Ovary (tissue), 3 donors: Measurements from ENCODE around the gene DUSP16.

ENCODE experiments used
- CTCF ChIP-seq, 3 donors: fragments of 450-650 bp in 2 of 3; fragments of 200-600 bp in 1 of 3; IDR thresholded peaks; one replicate each; pipeline versions ENCODE4 v1.5.1 to v1.8.0; 2016 to 2022; ENCODE audit warnings: antibody characterized with exemption in 3 of 3, mild to moderate bottlenecking in 1 of 3
- EP300 ChIP-seq: sonication (generic); formaldehyde crosslinking; IDR thresholded peaks from one replicate; pipeline ENCODE4 v1.6.1; 2017; ENCODE audit warnings: antibody characterized with exemption
- POLR2A ChIP-seq: fragments of 450-650 bp; IDR thresholded peaks from one replicate; pipeline ENCODE4 v1.6.1; 2017; ENCODE audit warnings: antibody characterized with exemption, mild to moderate bottlenecking, moderate library complexity
- donor health status: DM: no; HTN: no; CAD: no.

- TF ChIP-seq CTCF (IDR thresholded peaks at IDR 0.05) (no peak), POLR2A (no peak), EP300 (no peak)
These were observed 125.8 kb downstream of the DUSP16 start for GRCh38 chr12:12436831-12437345.
